ENCODE data around the gene SNX14. TPM values are rescaled to one million over a fixed set of nuclear protein-coding genes. Genes with fewer than 3 reads are reported as not detected.

The SNX14 gene
- polyA plus RNA-seq, 1 of the 3 experiments (the other 2 are of a cell fraction): 40.4 TPM

- H4K20me1 ChIP-seq (ENCODE audit: insufficient read depth): peaks cover 58% of the 10 kb centered on the region
- no peak for TF ChIP-seq ZBTB33 (IDR thresholded peaks at IDR 0.05; ENCODE audit: borderline replicate concordance, low read depth)
- no peak for TF ChIP-seq FOSL2 (IDR thresholded peaks at IDR 0.05; ENCODE audit: borderline replicate concordance, low read depth)
- TF ChIP-seq GATA2 (CRISPR knock-in tag; IDR thresholded peaks at IDR 0.05): no peak
- TF ChIP-seq TEAD4 (IDR thresholded peaks at IDR 0.05; ENCODE audit: borderline replicate concordance, insufficient read depth): no peak
- TF ChIP-seq REST (IDR thresholded peaks at IDR 0.05; ENCODE audit: low read depth, low read length): no peak
- no peak for TF ChIP-seq USF2 (IDR thresholded peaks at IDR 0.05; ENCODE audit: borderline replicate concordance, low read depth, low read length)
- TF ChIP-seq USF1 (IDR thresholded peaks at IDR 0.05; ENCODE audit: borderline replicate concordance, low read depth): no peak
- TF ChIP-seq CTCF (IDR thresholded peaks at IDR 0.05): no peak
- no peak for TF ChIP-seq EZH2phosphoT487 (IDR thresholded peaks at IDR 0.05; ENCODE audit: borderline replicate concordance, low read depth)
- no peak for TF ChIP-seq CHD2 (IDR thresholded peaks at IDR 0.05; ENCODE audit: low read length, partially characterized antibody)
- TF ChIP-seq FOXM1 (IDR thresholded peaks at IDR 0.05; ENCODE audit: low read depth): no peak
- no peak for TF ChIP-seq RXRA (IDR thresholded peaks at IDR 0.05; ENCODE audit: borderline replicate concordance, low read depth)
- TF ChIP-seq FOXJ3 (CRISPR knock-in tag; IDR thresholded peaks at IDR 0.05): no peak
- no peak for TF ChIP-seq NFIC (IDR thresholded peaks at IDR 0.05; ENCODE audit: borderline replicate concordance)
- H3K27me3 ChIP-seq (ENCODE audit: insufficient read depth): no peaks in the 10 kb centered on the region
- no peaks in the 10 kb centered on the region for H3K9me2 ChIP-seq
- DNase-seq: peak; percentile 13
- no peak overlapping the region for H2AFZ ChIP-seq (ENCODE audit: low read depth)
- H3K79me2 ChIP-seq (ENCODE audit: insufficient read depth): peaks cover 97% of the 10 kb centered on the region
- peaks cover 3 to 8% of the 10 kb centered on the region in 2 experiments; a peak in 2 of 4 replicates for H3K4me1 ChIP-seq (ENCODE audit: control insufficient read depth in 1 of 2, insufficient read depth in 2 of 2, low read depth in 1 of 2, low read length in 1 of 2)
- WGBS (ENCODE audit: low lambda C conversion rate): 95% methylated on average over 2 of the region's 2 CpGs
- H3K27ac ChIP-seq (ENCODE audit: low read depth in 2 of 2, low read length in 1 of 2): peak overlapping the region in 1 of 2 experiments; percentile 11; a peak in 1 of 4 replicates
- no peak overlapping the region for H3K9ac ChIP-seq
- peaks cover 15% of the 10 kb centered on the region for H3F3A ChIP-seq (replicated peaks; ENCODE audit: insufficient read depth)
- no peak overlapping the region for H3K4me2 ChIP-seq
- ChIA-PET CTCF (interaction anchor here (0.7 kb wide), 2 partner anchors 37 to 39 kb away, joined by 3 read pairs; no protein-coding TSS in a partner anchor), POLR2A (interaction anchor here (0.9 kb wide), 1 partner anchor 17 kb away, joined by 4 read pairs; the partner anchor contains the start of gene SNX14)
- peaks cover 10 to 14% of the 10 kb centered on the region in 2 experiments for H3K36me3 ChIP-seq (replicated peaks in 1 of 2; ENCODE audit: control insufficient read depth in 1 of 2, insufficient read depth in 2 of 2, low read length in 1 of 2)
- H3K4me3 ChIP-seq (ENCODE audit: low read depth in 2 of 2, low read length in 1 of 2): no peak overlapping the region
- H3K9me3 ChIP-seq: no peaks in the 10 kb centered on the region
These were observed 17.2 kb downstream of the SNX14 start for GRCh38 chr6:85576476-85576875.

Data from SK-N-SH (cell line).